Stimulated activated CD8-positive, alpha-beta memory T cell treated with anti-CD3 and anti-CD28 coated beads, Interleukin-2, amount 100 ng/mL, for 1 hour (primary cell): ENCODE measurements around the gene DMRT1.

Source experiments
- DNase-seq, 2 donors: peaks; one replicate each; pipeline ENCODE4 v3.0.0-alpha.2; 2020; ENCODE audit warnings: low read depth in 2 of 2

The DMRT1 gene

GRCh38 chr9:841371-842209 is at the start of gene DMRT1:
TSS of gene DMRT1 (plus strand) at chr9:841697. CDS start at chr9:841839, 142 bp downstream.
- no peak for DNase-seq

GRCh38 chr9:792331-793260 is 48.9 kb upstream of the DMRT1 start:
- DNase-seq = no peak

GRCh38 chr9:794386-794785 is 47.1 kb upstream of the DMRT1 start:
- DNase-seq = no peak

GRCh38 chr9:795869-796268 is 45.6 kb upstream of the DMRT1 start:
- no peak for DNase-seq

GRCh38 chr9:800591-801150 is 40.8 kb upstream of the DMRT1 start:
- no peak for DNase-seq

- no peak for DNase-seq
Observed at GRCh38 chr9:801399-802071, 40.0 kb upstream of the DMRT1 start.

- no peak for DNase-seq
Observed at GRCh38 chr9:804026-804425, 37.5 kb upstream of the DMRT1 start.

- no peak for DNase-seq
Observed at GRCh38 chr9:805151-805550, 36.3 kb upstream of the DMRT1 start.

- DNase-seq = no peak
Observed at GRCh38 chr9:806285-807156, 35.0 kb upstream of the DMRT1 start.

- no peak for DNase-seq
Observed at GRCh38 chr9:811106-811531, 30.4 kb upstream of the DMRT1 start.

- no peak for DNase-seq
Observed at GRCh38 chr9:818958-819357, 22.5 kb upstream of the DMRT1 start.

- no peak for DNase-seq
Observed at GRCh38 chr9:826500-827280, 14.8 kb upstream of the DMRT1 start.

- no peak for DNase-seq
Observed at GRCh38 chr9:840343-840742, 1.2 kb upstream of the DMRT1 start.

- DNase-seq = no peak
Observed at GRCh38 chr9:842635-843426, 1.3 kb downstream of the DMRT1 start.

- no peak for DNase-seq
Observed at GRCh38 chr9:843427-843785, 1.9 kb downstream of the DMRT1 start.

- no peak for DNase-seq
Observed at GRCh38 chr9:846852-847251, 5.4 kb downstream of the DMRT1 start.

GRCh38 chr9:847505-847904 is 6.0 kb downstream of the DMRT1 start:
- no peak for DNase-seq

- DNase-seq = no peak
Observed at GRCh38 chr9:849431-849830, 7.9 kb downstream of the DMRT1 start.

GRCh38 chr9:852539-852938 is 11.0 kb downstream of the DMRT1 start:
- no peak for DNase-seq
